ENCODE measurements around the gene MRGPRG. TPM values are rescaled to one million over a fixed set of nuclear protein-coding genes. Genes with fewer than 3 reads are reported as not detected.

The MRGPRG gene
- total RNA-seq, 2 experiments from 2014 or later, result not detected

DNA sequence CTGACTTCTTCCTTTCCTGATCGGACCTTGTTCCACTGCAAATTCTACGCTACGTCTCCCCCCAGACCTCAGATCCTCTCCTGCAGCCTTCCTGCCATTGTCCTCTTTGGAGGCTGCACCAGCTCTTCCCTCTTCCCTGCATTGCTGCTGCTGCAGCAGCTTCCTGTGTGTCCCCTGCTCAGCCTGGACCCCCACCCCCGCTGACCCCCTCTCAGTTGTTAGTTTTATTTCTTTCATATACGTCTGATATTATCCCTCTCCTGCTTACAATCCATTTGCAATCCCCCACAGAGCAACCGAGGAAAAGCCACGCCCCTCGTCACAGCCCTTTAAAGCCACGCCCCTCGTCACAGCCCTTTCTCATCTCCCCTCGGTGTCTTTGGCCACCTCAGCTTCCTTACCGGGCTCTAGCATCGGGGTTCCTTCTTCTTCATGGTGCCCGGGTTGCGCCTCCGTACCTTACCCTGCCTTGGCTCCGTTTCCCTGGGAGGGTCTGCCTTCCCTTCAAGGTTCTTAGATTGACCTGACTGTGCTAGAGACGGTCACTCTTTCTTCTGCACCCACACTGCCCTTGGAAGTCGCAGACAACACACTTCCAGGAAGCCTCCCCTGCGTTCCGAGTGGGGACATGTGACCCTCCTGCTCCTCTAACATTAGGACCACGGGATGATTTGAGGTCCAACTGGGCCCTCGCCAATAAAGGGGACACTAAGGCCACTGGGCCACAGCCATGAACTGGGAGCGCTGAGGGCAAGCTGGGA lies 4.8 kb downstream of the MRGPRG start:
- DNase-seq, result peak; percentile 1
- Mint-ChIP-seq H3K9me3 (peaks cover 5% of the 10 kb centered on the region), H3K4me1 (ENCODE audit: low read depth) (peaks cover 5% of the 10 kb centered on the region), H3K27ac (no peak overlapping the region), H3K4me3 (no peak overlapping the region), H3K36me3 (ENCODE audit: low read depth) (no peaks in the 10 kb centered on the region), H3K27me3 (ENCODE audit: low read depth) (peaks cover 18% of the 10 kb centered on the region)
- intact Hi-C loops (cut with micrococcal nuclease), result no loop called here
- CTCF ChIA-PET, result interaction anchor here (3.2 kb wide), 1 partner anchor 104 kb away, joined by 17 read pairs; no protein-coding TSS in a partner anchor

DNA sequence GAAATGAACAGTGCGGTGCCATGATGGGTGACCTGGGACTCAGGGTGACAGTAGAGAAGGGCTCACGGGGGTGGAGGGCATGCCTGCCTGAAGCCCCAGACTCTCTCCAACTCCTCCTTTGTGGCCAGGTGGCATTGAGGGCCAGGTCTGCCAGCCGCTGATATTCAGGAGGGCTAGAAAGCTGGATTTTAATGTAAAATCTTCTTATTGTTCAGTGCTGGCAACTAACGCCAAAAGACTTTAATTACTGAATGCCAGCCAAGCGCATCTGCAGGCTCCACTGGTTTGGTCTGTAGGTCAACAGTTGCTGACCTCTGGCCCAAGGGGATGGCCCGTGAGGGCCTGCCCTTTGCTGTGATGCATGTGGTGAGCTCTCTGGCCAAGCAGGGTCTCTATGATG lies 10.3 kb downstream of the MRGPRG start:
- Mint-ChIP-seq H3K4me1 (ENCODE audit: low read depth) (no peaks in the 10 kb centered on the region), H3K27me3 (ENCODE audit: low read depth) (peaks cover 10% of the 10 kb centered on the region), H3K27ac (no peak overlapping the region), H3K9me3 (peaks cover 5% of the 10 kb centered on the region), H3K4me3 (no peak overlapping the region), H3K36me3 (ENCODE audit: low read depth) (no peaks in the 10 kb centered on the region)
- intact Hi-C loops (cut with micrococcal nuclease), result no loop called here
- CTCF ChIA-PET, result no interaction called here
- DNase-seq, result no peak

DNA sequence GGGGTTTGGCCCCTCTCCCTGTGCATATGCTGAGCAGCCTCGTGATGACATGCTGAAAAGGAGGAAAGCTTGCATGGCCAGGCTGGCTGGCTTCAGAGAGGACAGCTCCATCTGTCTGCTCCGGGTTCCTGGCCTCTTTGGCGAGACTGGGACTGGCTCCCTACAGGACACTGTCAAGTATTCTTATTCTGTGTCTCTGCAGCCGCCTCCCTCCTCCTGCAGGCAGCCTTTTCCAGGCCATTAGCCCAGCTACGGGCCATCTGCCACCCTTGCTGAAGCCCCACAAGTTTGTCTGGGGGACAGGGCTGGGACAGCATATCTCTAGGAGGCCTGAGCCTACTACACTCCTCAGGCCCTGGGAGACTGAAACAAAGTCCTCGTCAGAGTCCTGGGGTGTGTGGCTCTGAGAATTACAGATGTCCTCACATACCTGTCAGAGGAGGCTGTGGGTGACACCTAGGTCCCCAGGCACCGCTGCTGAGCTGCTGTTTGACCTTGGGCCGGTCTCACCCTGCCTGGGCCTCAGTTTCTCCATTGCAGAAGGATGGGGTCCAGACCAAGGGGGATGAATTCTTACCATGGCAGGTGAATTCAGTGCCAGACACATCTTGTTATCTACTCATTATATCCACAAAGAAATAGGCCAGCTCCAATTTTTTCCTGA lies 11.0 kb downstream of the MRGPRG start:
- no peak overlapping the region for H3K27ac Mint-ChIP-seq
- intact Hi-C loops (cut with micrococcal nuclease), result no loop called here
- no peaks in the 10 kb centered on the region for H3K4me1 Mint-ChIP-seq (ENCODE audit: low read depth)
- CTCF ChIA-PET, result no interaction called here
- H3K36me3 Mint-ChIP-seq (ENCODE audit: low read depth), result no peaks in the 10 kb centered on the region
- H3K4me3 Mint-ChIP-seq, result no peak overlapping the region
- H3K27me3 Mint-ChIP-seq (ENCODE audit: low read depth), result peaks cover 11% of the 10 kb centered on the region
- no peak for DNase-seq
- H3K9me3 Mint-ChIP-seq, result peaks cover 5% of the 10 kb centered on the region

DNA sequence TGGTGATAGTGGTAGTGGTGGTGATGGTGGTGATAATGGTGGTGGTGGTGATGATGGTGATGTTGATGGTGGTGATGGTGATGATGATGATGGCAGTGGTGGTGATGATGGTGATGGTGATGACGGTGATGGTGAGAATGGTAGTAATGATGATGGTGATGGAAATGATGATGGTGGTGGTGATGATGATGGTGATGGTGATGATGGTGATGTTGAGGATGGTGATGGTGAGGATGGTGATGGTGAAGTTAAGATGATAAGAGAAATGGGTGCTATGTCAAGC lies 11.8 kb downstream of the MRGPRG start:
- H3K9me3 Mint-ChIP-seq, result peaks cover 5% of the 10 kb centered on the region
- CTCF ChIA-PET, result no interaction called here
- intact Hi-C loops (cut with micrococcal nuclease), result no loop called here
- H3K27ac Mint-ChIP-seq, result no peak overlapping the region
- no peak overlapping the region for H3K4me3 Mint-ChIP-seq
- peaks cover 2% of the 10 kb centered on the region for H3K4me1 Mint-ChIP-seq (ENCODE audit: low read depth)
- H3K36me3 Mint-ChIP-seq (ENCODE audit: low read depth), result no peaks in the 10 kb centered on the region
- no peak for DNase-seq
- H3K27me3 Mint-ChIP-seq (ENCODE audit: low read depth), result peaks cover 13% of the 10 kb centered on the region

DNA sequence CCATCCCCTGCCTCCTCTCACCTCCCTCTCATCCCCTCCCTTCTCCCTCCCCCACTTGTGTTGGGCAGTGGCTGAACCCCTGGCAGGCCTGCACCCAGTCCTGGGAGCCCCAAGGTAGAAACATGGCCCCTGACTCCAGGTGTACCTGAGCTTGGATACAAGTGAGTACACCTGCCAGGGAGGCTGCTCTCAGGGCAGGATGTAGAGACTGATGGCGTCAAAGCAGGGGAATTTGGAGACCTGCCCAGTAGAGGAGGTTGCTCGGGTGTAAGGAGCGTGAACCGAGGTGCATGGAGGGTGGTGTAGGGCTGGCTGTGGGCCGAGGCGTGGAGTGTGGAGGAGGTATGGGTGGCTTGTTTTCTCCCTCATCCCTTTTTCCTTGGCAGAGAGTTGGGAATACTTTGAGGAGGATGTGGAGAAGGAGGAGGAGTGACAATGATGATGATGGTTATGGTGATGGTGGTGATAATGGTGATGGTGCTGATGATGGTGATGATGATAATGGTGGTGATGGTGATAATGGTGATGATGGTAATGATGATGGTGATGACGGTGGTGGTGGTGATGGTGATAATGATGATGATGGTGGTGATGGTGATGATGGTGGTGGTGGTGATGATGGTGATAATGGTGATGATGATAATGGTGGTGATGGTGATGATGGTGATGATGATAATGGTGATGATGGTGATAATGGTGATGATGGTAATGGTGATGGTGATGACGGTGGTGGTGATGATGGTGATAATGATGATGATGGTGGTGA lies 12.3 kb downstream of the MRGPRG start:
- peaks cover 2% of the 10 kb centered on the region for H3K4me1 Mint-ChIP-seq (ENCODE audit: low read depth)
- no peaks in the 10 kb centered on the region for H3K9me3 Mint-ChIP-seq
- no peak overlapping the region for H3K4me3 Mint-ChIP-seq
- DNase-seq, result no peak
- H3K27me3 Mint-ChIP-seq (ENCODE audit: low read depth), result peaks cover 12% of the 10 kb centered on the region
- intact Hi-C loops (cut with micrococcal nuclease), result no loop called here
- no peaks in the 10 kb centered on the region for H3K36me3 Mint-ChIP-seq (ENCODE audit: low read depth)
- no peak overlapping the region for H3K27ac Mint-ChIP-seq
- CTCF ChIA-PET, result no interaction called here

DNA sequence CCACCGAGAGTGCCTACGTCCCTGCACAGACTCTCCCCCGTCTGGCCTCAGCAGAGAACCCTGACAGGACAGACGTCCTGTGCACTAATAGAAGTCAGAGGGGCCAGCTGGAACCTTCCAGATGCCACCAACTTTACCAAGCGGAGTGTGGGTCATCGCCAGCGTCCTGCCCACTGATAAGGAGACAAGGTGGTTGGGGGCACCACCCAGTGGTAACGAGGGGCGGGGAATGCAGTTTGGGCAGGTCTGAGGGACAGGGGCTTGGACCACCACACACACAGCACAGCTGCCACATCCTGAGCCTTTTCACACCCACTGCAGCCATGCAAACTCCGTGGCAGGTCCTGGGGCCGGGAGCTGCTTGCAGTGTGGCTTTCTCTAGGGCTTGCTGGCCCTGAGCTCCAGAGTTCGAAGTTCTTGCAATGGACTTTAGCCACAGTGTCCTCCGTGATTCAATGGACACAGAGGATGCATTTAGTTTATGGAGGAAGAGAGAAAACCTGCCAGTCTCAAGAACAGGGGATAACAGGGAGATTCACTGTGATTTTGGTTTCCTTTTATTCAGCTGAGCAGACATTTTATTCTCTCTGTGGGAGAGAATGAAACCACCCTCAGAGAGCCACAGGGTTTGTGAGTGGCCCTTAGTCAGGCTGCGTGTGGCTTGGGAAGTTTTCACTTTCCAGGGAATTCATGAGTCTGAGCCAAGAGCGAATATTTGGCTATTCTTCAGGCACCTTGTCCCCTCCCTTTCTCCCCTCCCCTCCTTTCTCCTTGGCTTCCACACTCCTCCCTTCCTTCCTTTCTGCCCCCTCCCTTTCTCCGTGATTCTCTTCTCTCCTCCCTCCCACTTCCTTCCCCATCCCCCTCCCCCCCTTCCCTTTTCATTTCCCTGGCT lies 13.1 kb downstream of the MRGPRG start:
- H3K36me3 Mint-ChIP-seq (ENCODE audit: low read depth), result no peaks in the 10 kb centered on the region
- peaks cover 13% of the 10 kb centered on the region for H3K27me3 Mint-ChIP-seq (ENCODE audit: low read depth)
- H3K27ac Mint-ChIP-seq, result no peak overlapping the region
- peaks cover 2% of the 10 kb centered on the region for H3K4me1 Mint-ChIP-seq (ENCODE audit: low read depth)
- H3K4me3 Mint-ChIP-seq, result no peak overlapping the region
- no peak for DNase-seq
- H3K9me3 Mint-ChIP-seq, result no peaks in the 10 kb centered on the region
- intact Hi-C loops (cut with micrococcal nuclease), result no loop called here
- CTCF ChIA-PET, result no interaction called here

DNA sequence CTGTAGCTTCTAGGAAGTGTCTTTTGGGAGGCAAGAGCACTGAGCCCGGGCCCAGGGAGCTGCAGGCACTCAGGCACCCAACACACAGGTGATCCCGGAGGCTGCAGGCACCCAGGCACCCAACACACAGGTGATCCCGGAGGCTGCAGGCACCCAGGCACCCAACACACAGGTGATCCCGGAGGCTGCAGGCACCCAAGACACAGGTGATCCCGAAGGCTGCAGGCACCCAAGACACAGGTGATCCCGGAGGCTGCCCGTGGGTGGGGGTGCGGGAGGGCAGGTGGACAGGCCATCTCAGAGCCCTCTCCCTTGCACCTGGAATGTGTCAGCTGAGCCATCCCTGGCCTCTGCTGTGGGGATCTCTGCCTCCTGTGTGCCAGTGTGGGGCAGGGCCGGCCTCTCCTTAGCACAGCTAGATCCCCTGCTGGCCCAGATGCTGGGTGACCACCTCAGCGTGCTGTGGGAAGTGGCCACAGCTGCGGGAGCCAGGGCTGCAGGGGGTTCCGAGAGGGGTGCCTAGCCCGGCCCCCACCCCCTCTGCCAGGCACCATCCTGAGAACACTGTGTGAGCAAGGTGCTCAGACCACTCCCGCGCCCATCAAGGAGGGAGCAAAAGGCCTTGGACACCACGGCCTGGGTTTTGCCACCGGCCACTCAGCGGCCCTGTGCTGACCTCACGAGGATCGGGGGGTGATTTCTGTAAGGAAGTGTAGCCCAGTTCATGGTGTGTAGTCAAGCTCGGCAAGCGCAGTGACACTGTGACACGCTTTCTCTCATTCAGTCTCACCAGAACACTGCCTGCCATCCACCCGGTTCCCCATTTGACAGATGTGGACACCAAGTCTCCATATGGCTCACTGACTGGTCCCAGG lies 14.2 kb downstream of the MRGPRG start:
- Mint-ChIP-seq H3K4me3 (no peak overlapping the region), H3K27ac (no peak overlapping the region), H3K9me3 (no peaks in the 10 kb centered on the region), H3K36me3 (ENCODE audit: low read depth) (no peaks in the 10 kb centered on the region), H3K4me1 (ENCODE audit: low read depth) (peaks cover 2% of the 10 kb centered on the region), H3K27me3 (ENCODE audit: low read depth) (peaks cover 13% of the 10 kb centered on the region)
- CTCF ChIA-PET, result interaction anchor here (1.1 kb wide), 1 partner anchor 94 kb away, joined by 3 read pairs; no protein-coding TSS in a partner anchor
- intact Hi-C loops (cut with micrococcal nuclease), result no loop called here
- no peak for DNase-seq

DNA sequence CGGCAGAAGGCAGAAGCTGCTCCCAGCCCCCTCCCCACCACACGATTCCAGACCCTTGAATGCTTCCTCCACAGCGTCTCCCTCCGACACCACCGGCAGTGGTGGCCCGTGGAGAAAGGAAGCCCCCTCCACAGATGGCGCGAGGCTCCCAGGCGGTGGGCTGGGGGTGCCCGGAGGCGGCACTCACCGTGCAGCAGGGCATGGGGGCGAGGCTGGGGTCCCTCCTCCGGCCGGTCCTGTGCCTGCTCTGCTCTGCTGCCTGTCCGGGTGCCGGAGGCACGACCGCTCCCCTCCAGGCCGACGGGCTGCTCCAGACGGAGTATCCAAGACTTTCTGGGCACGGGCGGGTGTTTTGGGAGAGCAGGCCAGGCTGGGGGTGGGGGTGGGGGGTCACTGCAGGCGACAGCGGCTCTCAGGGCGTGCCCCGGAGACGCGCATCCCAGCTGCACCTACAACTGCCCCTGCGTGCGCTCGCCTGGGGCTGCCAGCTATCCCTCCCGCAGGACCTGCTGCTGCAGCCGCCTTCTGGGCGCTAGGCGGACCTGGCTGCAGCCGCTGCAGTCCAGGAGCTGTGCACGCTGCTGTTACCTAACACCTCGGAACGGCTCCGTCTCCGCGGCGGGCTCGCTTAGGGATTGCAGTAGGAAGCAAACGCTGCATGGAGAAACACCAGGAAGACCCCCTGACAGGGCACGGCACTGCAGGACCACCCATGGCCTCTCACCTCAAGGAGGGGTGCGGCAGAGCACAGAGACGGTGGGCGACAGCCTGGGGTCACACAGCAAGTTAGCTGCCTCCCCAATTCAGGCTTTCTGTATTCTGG lies 15.2 kb downstream of the MRGPRG start:
- H3K4me1 Mint-ChIP-seq (ENCODE audit: low read depth), result peaks cover 2% of the 10 kb centered on the region
- no peaks in the 10 kb centered on the region for H3K9me3 Mint-ChIP-seq
- no peak for DNase-seq
- CTCF ChIA-PET, result interaction anchor here (1.1 kb wide), 1 partner anchor 93 kb away, joined by 3 read pairs; no protein-coding TSS in a partner anchor
- H3K27ac Mint-ChIP-seq, result no peak overlapping the region
- H3K27me3 Mint-ChIP-seq (ENCODE audit: low read depth), result peaks cover 13% of the 10 kb centered on the region
- H3K4me3 Mint-ChIP-seq, result no peak overlapping the region
- H3K36me3 Mint-ChIP-seq (ENCODE audit: low read depth), result no peaks in the 10 kb centered on the region
- intact Hi-C loops (cut with micrococcal nuclease), result no loop called here

DNA sequence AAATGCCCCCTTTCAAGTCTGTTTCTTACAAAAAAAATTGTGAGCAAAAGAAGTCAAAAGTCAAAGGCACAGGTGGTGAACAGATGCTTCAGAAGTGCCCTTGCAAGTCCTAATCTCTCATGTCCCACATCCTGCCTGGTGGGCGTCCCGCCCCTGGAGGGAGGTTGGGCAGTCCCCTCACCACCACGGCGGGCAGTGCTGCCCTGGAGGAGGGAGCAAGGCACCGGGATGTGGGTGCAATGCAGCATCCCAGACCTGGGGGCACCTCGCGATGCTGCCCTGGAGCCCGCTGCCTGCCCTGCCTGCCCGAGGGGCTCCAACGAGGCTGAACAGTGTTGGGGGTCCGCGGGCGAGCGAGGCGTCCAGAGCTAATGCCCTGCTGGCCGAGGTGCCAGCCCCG lies 15.9 kb downstream of the MRGPRG start:
- no peak overlapping the region for H3K4me3 Mint-ChIP-seq
- intact Hi-C loops (cut with micrococcal nuclease), result no loop called here
- no peak overlapping the region for H3K27ac Mint-ChIP-seq
- no peaks in the 10 kb centered on the region for H3K9me3 Mint-ChIP-seq
- CTCF ChIA-PET, result no interaction called here
- H3K4me1 Mint-ChIP-seq (ENCODE audit: low read depth), result peaks cover 2% of the 10 kb centered on the region
- no peaks in the 10 kb centered on the region for H3K36me3 Mint-ChIP-seq (ENCODE audit: low read depth)
- H3K27me3 Mint-ChIP-seq (ENCODE audit: low read depth), result peaks cover 13% of the 10 kb centered on the region
- DNase-seq, result no peak

DNA sequence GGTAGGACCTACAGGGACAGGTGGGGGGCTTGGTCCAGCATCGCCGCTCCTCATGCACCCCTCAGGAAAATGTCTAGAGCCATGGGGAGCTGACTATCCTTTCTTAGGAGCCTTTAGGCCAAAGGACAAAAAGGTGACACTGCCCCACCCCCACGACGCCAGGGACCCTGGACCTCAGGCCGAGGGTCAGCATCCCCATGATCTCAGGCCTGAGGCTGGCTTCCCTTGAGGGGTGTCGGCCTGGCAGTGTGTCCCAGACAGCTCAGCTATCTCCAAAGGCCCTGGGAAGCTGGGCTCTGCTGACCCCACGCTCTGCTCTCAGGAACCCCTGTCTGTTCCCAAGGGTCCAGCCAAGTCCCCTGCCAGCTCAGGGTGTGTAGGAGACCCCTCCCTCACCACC lies 16.3 kb downstream of the MRGPRG start:
- Mint-ChIP-seq H3K27ac (no peak overlapping the region), H3K36me3 (ENCODE audit: low read depth) (no peaks in the 10 kb centered on the region), H3K4me3 (no peak overlapping the region), H3K9me3 (no peaks in the 10 kb centered on the region), H3K4me1 (ENCODE audit: low read depth) (peaks cover 2% of the 10 kb centered on the region), H3K27me3 (ENCODE audit: low read depth) (peaks cover 13% of the 10 kb centered on the region)
- CTCF ChIA-PET, result no interaction called here
- DNase-seq, result no peak
- intact Hi-C loops (cut with micrococcal nuclease), result no loop called here

DNA sequence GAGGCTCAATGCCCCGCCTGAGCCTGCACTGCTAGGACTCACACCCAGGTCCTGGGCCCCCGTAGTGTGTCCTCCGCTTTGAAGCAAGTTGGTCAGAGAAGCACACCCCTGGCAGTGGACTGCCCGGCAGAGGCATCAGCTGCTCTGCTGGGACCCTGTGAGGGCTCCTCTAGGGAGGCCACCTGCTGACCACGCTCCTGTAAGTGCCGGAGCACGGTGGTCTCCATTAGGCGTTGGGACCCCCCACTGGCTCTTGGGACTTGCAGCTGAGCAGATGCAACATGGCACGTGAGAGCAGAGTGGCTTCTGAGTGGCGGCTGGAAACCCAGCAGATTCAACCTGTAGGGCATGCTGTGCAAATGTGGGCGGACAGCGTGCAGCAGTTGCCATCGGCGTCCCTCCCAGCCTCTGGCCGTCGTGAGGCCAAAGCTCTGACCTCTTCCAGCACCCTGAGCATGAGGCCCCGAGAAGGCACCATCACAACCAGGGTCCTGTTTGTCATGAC lies 16.9 kb downstream of the MRGPRG start:
- H3K27me3 Mint-ChIP-seq (ENCODE audit: low read depth), result peaks cover 13% of the 10 kb centered on the region
- H3K36me3 Mint-ChIP-seq (ENCODE audit: low read depth), result no peaks in the 10 kb centered on the region
- H3K9me3 Mint-ChIP-seq, result no peaks in the 10 kb centered on the region
- no peak overlapping the region for H3K27ac Mint-ChIP-seq
- H3K4me1 Mint-ChIP-seq (ENCODE audit: low read depth), result peaks cover 2% of the 10 kb centered on the region
- no peak overlapping the region for H3K4me3 Mint-ChIP-seq
- DNase-seq, result no peak
- CTCF ChIA-PET, result no interaction called here
- intact Hi-C loops (cut with micrococcal nuclease), result no loop called here

Measured in activated naive CD4-positive, alpha-beta T cell treated with anti-CD3 and anti-CD28 coated beads for 36 hours (primary cell).